ENCODE data around the gene KIAA0232.
"Not testable (repeated sequence)": the region's sequence is repeated elsewhere in the genome, so short reads cannot be mapped to it uniquely, and the experiment has no call there.

The KIAA0232 gene

GRCh38 chr4:6755088-6755753, 27.3 kb upstream of the KIAA0232 start:
- DNase-seq: no peak

GRCh38 chr4:6756345-6756744, 26.2 kb upstream of the KIAA0232 start:
- DNase-seq: not testable (repeated sequence)

- no peak for DNase-seq
Observed at GRCh38 chr4:6758728-6759127, 23.8 kb upstream of the KIAA0232 start.

GRCh38 chr4:6760865-6761264, 21.7 kb upstream of the KIAA0232 start:
- no peak for DNase-seq

GRCh38 chr4:6761649-6762615, 20.6 kb upstream of the KIAA0232 start:
- DNase-seq: no peak

- DNase-seq: no peak
Observed at GRCh38 chr4:6763330-6763851, 19.1 kb upstream of the KIAA0232 start.

- DNase-seq: no peak
Observed at GRCh38 chr4:6764976-6765620, 17.4 kb upstream of the KIAA0232 start.

GRCh38 chr4:6765703-6766102, 16.8 kb upstream of the KIAA0232 start:
- no peak for DNase-seq

- DNase-seq: no peak
Observed at GRCh38 chr4:6767386-6767747, 15.2 kb upstream of the KIAA0232 start.

GRCh38 chr4:6767748-6768538, 14.6 kb upstream of the KIAA0232 start:
- DNase-seq: no peak

GRCh38 chr4:6768539-6768905, 14.0 kb upstream of the KIAA0232 start:
- DNase-seq: no peak

GRCh38 chr4:6769233-6769988, 13.1 kb upstream of the KIAA0232 start:
- no peak for DNase-seq

- DNase-seq: no peak
Observed at GRCh38 chr4:6769989-6770420, 12.5 kb upstream of the KIAA0232 start.

- DNase-seq: no peak
Observed at GRCh38 chr4:6770581-6771228, 11.8 kb upstream of the KIAA0232 start.

GRCh38 chr4:6771229-6771671, 11.3 kb upstream of the KIAA0232 start:
- no peak for DNase-seq

- DNase-seq: no peak
Observed at GRCh38 chr4:6772223-6772928, 10.2 kb upstream of the KIAA0232 start.

GRCh38 chr4:6773106-6773505, 9.4 kb upstream of the KIAA0232 start:
- no peak for DNase-seq

- no peak for DNase-seq
Observed at GRCh38 chr4:6773616-6774540, 8.6 kb upstream of the KIAA0232 start.

- DNase-seq: no peak
Observed at GRCh38 chr4:6775746-6776145, 6.8 kb upstream of the KIAA0232 start.

All from CD4-positive, alpha-beta T cell treated with Interleukin-4 for 4 hours (primary cell).